Stimulated activated CD4-positive, alpha-beta T cell treated with anti-CD3 and anti-CD28 coated beads, Interleukin-4, amount 100 ng/mL, for 48 hours (primary cell): ENCODE results near the gene UGT1A1.

Experiments used
- DNase-seq, 2 donors: peaks; one replicate each; pipeline ENCODE4 v3.0.0-alpha.2; 2020; ENCODE audit warnings: low read depth in 2 of 2

Gene UGT1A1

GRCh38 chr2:233796254-233796653, 36.2 kb downstream of the UGT1A1 start:
- DNase-seq: no peak

DNA sequence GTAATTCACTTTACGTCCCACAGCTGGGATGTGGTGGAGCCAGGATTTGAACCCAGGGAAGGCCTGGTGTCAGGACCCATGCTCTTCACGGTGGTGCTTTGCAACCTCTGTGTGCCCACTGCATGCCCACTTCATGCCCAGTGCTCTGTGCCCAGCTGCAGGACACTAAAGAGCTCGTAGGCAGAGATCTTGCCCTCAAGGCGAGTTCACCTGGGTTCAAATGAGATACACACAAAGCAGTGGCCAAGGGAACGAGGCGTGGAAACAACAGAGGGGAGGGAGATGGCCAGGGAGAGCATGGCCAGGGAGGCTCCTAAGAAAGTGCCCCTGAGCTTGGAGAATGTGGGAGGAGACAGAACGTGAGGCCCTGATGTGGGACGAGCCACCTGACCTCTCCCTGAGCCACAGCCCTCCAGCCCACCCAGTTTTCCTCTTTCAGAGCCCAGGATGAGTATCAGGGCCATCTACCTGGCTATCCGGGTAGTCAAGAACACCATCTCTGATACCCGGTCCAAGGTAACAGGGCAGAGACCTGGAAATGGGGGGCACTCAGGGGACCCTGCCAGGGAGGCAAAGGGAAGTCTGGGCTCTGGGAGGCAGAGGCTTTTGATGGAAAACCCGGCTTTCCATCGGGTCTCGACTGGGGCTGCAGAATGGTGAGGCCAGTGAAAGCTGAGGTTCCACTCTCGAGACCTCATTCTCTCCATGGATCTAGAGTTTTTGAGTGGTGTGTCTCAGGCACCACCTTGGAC, 38.4 kb downstream of the UGT1A1 start:
- DNase-seq: no peak

DNA sequence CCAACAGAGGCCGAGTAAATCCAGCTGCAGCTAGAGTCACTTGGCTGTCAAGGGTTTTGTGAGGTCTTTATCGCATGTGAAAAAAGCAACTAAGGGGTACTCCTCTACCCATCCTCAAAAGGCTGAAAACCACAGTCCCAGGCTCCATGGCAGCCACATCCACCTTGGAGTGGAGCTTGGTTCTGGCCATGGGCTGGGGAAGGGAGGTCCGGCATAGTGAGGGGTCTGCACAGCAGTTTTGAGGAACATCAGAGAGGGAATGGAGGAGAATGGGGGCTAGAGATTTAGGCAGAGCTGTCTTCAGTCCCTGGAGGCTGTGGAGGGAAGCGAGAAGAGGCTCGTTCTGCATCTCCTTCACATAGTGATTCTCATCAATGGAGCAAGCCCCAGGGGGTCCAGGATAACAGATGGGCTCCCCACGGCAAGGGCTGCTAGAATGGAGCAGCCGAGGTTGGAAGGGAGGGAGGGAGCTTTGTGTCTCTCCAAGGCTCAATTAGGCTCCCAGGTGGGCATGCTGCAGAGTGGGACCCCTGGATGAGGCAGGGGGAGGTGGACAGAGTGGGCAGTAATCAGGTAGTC, 39.1 kb downstream of the UGT1A1 start:
- DNase-seq: no peak

DNA sequence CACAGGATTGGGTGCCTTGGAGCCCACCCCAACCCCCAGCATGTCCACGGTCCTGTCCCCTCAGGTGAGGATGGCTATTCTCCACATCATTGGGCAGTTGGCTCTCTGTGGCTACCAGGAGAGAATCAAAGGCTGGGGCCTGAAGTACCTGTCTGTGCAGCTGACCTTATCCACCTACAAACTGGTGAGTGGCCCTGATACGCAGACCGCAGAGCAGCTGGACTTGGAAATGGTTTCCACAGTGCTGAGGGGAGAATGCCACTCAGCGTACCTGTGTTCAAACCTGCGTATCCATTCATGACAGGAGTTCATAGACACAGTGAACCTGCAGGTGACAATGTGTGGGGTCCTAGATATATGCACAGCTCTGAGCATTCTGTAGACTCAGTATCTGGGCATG, 39.6 kb downstream of the UGT1A1 start:
- DNase-seq: no peak

GRCh38 chr2:233800208-233800607, 40.1 kb downstream of the UGT1A1 start:
- no peak for DNase-seq

GRCh38 chr2:233801357-233802131, 41.5 kb downstream of the UGT1A1 start:
- no peak for DNase-seq

GRCh38 chr2:233802132-233802815, 42.2 kb downstream of the UGT1A1 start:
- no peak for DNase-seq

GRCh38 chr2:233803292-233803911, 43.3 kb downstream of the UGT1A1 start:
- no peak for DNase-seq

GRCh38 chr2:233803994-233804393, 43.9 kb downstream of the UGT1A1 start:
- no peak for DNase-seq

- DNase-seq: no peak
Observed at GRCh38 chr2:233807215-233807865, 47.3 kb downstream of the UGT1A1 start.

DNA sequence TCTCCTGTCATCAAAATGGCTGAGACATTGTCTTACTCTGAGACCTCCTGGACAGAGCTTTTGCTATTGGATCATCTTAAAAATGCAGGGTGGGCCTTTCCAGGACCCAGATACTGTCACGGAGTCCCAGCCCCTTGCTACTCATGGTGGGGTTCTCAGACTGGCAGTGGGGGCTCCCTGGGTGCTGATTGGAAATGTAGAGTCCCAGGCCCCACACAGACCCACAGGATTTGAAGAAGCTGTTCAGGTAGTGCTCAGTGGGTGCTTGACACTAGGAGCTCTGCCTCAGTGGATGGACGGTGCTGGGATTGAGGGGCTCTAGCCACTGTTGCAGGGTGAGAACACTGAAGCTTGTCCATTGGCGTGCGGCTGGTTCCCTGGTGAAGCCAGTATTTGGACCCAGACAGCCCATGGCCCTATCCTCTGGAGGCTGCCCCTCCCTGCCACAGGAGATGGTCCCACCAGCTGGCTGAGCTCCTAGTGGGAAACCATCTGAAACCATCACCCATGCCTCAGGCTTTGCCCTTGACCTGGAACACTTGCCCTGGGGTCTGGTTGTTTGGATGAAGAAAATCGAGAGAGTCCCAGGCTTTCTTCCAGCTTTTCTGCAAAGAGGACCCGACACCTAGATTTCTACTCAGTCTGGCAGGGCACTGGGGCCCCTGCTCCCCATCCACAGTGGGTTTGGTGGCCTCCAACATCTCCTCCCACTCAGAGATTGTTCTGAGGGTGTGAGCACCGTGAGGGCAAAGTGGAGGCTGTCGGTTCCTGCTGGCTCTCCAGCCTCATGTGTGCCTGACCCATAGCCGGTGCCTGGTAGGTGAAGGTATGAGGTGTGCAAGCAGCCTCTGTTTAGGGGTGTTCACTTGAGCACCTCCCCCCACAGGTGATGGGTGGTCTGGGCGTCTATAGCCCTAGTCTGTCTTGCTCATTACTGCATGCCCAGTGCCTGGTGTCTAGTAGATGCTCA, 48.2 kb downstream of the UGT1A1 start:
- no peak for DNase-seq

GRCh38 chr2:233810385-233810784, 50.3 kb downstream of the UGT1A1 start:
- DNase-seq: no peak

DNA sequence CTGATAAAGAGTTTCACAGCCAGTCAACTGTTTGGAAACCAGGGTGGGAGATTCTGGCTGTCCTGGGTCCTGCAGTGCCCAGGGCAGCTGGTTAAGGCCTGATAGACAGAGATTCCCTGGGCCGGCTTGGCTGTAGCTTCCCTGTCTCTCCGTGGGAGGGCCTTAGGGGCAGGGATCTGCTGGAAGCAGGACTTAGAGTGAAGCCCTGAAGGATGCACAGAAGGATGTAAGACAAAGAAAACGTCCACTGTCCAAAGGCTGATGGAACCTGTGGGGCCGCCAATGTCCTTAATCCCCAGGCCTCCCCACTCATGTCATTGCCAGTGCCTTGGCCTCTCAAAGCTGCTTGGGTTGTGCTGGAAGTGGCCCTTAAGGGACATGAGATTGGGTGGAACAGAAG, 51.0 kb downstream of the UGT1A1 start:
- DNase-seq: no peak

DNA sequence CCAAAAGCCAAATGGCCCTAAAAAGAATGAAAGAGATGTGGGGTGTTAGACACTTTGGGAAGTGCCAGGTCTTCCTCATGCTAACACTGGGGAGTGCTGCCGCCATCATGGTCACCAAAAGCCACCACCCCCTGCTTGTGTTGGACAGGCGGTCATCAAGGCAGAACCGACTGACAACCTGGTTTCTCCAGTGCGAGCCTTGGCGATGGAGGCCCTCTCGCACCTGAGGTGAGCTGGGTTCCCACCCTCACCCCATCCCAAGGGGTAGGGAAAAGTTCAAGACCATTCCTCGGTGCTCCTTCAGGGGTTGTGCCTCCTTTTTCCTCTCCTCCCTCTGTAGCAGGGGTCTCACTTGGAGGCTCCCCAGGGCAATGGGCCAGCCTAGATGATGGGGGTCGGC, 51.7 kb downstream of the UGT1A1 start:
- no peak for DNase-seq

- no peak for DNase-seq
Observed at GRCh38 chr2:233813236-233814055, 53.4 kb downstream of the UGT1A1 start.

- no peak for DNase-seq
Observed at GRCh38 chr2:233814056-233814835, 54.2 kb downstream of the UGT1A1 start.

GRCh38 chr2:233815861-233816260, 55.8 kb downstream of the UGT1A1 start:
- DNase-seq: no peak

GRCh38 chr2:233816334-233816733, 56.3 kb downstream of the UGT1A1 start:
- DNase-seq: no peak
